NOMO-1 (cell line): ENCODE measurements around the gene DHFR2.
"Not testable (repeated sequence)": the region's sequence is repeated elsewhere in the genome, so short reads cannot be mapped to it uniquely, and the experiment has no call there.

ENCODE experiments used
- DNase-seq, 2 experiments: peaks; one replicate each; lab custom pipeline; 2025; ENCODE audit not compliant: unreplicated experiment in 2 of 2; lab: John Stamatoyannopoulos, UW

The DHFR2 gene

DNA sequence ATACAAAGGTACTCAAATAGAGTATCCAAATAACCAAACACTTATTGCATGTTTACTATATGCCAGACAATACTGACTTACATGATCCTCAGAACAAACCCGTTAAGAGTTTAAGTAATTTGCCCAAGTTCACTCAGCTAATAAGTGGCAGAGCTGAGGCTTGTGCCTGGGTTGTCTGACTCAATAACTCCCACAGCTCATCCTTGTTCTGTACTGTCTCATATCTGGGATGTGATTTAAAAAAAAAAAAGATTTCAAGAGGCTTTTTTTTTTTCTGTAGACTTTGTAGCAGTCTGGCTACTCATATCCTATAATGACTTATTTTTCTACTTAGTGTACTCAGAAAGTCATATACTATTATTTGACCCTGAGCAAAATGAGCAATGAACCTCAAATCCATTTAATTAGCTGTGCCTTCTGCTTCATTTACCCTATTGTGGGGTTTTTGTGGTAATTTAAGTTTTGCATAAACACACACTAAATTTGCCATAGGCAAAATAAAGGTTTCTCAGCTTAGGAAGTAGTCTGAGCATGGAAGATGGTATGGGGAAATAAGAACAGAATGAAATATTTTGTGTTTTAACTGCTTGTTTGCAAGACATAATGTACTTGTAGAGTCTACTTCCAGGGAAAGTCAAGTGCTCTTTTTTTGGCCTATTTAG is 3.2 kb upstream of the DHFR2 start:
- DNase-seq: no peak

DNA sequence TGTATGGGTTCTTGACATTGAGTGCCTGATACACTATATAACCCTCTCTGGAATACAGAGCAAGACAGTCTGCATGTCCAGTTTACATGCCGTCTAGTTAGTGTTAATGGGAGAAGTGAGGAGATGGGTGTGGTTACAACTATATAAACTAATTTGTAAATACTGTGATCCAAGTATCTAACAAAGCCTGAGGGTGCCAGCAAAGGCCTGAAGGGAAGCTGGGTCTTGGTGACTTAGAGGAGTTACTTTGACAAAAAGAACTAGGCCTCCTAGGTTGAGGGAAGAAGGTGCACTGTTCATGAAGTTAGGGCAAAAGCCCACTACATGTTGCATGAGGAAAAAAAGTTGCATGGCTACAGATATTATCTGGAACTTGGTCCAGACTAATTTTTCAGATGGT is 2.4 kb upstream of the DHFR2 start:
- no peak for DNase-seq

- peak in 1 of 2 experiments; percentile 19 for DNase-seq
Measured at GRCh38 chr3:94064243-94064860, 1.6 kb upstream of the DHFR2 start.

DNA sequence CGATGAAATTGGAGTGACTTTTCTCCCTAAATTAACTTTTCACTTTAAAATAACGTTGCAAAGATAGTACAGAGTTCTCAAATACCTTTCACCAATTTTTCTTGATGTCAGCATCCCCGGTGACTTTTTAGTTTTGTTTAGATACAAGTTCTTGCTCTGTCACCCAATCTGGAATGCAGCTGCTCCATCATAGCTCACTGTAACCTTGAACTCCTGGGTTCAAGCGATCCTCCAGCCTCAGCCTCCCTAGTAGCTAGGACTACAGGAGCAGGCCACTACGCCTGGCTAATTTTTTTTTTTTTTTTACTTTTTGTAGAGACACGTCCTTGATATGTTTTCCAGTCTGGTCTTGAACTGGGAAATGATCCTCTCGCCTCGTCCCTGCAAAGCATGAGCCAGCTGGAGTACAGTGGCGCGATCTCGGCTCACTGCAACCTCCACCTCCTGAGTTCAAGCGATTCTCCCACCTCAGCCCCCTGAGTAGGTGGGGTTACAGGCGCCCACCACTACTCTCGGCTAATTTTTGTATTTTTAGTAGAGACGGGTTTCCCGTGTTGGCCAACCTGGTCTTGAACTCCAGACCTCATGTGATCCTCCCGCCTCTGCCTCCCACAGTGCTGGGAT is 892 bp upstream of the DHFR2 start:
- peak in 1 of 2 experiments; percentile 22 for DNase-seq

DNA sequence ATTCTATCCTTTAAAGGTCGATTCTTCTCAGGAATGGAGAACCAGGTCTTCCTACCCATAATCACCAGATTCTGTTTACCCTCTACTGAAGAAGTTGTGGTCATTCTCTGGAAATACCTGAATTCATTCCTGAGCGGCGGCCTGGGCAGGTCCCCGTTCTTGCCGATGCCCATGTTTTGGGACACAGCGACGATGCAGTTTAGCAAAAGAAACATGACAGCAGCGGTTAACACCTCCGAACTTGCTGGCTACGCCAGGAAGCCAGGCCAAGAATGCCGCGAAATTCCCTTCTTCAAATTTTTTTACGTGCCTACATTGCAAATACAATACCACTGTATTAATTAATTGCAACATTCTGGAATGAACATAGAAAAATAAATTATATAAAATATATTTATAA is 1.4 kb downstream of the DHFR2 start:
- DNase-seq: no peak

GRCh38 chr3:94050546-94050945 is 12.2 kb downstream of the DHFR2 start:
- DNase-seq: no peak

GRCh38 chr3:94049267-94049666 is 13.4 kb downstream of the DHFR2 start:
- no peak for DNase-seq

DNA sequence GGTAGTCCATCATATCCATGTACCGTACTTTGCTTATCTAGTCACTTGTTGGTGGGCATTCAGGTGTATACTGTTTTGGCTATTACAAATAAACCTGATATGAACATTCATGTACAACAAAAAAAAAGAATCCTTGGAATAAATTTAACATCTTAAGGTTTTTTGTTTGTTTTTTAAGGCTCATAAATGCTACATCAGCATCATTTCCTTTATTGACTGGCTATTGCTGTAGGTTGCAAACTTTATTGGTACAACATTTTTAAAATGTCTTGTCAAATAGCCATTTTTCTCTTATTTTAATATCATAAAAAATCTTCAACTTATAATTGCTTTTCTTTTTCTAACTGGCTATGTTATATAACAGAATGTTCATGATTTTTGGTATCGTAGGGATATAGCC is 16.2 kb downstream of the DHFR2 start:
- no peak for DNase-seq

DNA sequence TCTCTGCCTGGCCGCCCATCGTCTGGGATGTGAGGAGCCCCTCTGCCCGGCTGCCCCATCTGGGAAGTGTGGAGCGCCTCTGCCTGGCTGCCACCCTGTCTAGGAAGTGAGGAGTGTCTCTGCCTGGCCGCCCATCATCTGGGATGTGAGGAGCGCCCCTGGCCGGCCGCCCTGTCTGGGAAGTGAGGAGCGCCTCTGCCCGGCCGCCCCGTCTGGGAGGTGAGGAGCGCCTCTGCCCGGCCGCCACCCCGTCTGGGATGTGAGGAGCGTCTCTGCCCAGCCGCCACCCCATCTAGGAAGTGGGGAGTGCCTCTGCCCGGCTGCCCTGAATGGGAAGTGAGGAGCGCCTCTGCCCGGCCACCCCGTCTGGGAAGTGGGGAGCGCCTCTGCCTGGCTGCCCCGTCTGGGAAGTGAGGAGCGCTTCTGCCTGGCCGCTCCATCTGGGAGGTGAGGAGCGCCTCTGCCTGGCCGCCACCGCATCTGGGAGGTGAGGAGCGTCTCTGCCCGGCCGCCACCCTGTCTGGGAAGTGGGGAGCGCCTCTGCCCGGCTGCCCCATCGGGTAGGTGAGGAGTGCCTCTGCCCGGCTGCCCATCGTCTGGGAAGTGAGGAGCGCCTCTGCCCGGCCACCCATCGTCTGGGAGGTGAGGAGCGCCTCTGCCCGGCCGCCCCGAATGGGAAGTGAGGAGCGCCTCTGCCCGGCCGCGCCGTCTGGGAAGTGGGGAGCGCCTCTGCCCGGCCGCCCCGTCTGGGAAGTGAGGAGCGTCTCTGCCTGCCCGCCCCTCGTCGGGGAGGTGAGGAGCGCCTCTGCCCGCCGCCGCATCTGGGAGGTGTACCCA is 18.4 kb downstream of the DHFR2 start:
- DNase-seq: not testable (repeated sequence)

- DNase-seq: no peak
Measured at GRCh38 chr3:94043285-94043684, 19.4 kb downstream of the DHFR2 start.

DNA sequence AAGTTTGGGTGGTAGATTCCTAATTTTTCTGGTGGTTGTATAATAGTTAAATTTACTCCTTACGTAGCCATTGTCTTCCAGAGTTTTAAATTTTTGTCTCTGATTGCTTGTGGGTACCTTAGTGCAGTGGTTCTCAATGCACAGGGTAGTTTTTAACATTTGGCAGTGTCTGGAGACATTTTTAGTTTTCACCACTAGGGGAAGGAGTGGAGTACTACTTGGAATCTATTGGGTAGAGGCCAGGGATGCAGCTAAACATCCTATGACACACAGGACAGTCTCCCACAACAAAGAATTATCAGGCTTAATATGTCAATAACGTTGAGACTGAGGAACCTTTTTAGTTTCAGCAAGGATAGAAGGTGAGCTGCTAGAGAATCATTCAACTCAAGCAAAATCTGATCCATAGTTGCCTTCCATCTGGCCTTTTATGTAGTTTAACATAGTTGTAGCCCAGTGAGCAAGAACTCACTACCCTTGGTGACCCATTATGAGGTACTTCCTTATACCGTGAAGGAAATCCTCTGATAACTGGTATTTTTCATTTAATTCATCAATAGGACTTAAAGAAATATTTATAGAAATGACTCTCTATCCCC is 25.7 kb downstream of the DHFR2 start:
- no peak for DNase-seq

- DNase-seq: no peak
Measured at GRCh38 chr3:94028093-94028837, 34.5 kb downstream of the DHFR2 start, which contains the start of gene STX19. Gene STX19, minus strand, starts transcription at chr3:94028597. Its CDS starts 13,328 bp downstream, at chr3:94015269.

DNA sequence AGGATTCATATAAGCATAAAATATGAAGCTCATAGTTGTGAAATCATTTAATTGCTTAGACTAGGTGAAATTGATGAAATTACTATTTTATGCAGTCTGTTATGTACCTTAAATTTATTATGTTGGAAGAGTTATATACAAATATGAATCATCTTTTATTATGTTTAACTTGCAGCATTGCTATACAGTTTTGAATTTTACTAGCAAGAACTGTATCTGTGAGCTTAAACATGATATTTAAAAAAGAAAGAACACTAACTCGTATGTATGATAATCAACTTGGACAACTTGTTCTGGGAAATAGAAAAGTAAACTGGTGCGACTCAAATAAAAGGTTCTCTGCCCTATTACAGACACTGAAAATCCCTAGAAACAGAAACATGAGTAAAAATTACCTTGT is 36.1 kb downstream of the DHFR2 start:
- no peak for DNase-seq

- DNase-seq: no peak
Measured at GRCh38 chr3:94024385-94024784, 38.3 kb downstream of the DHFR2 start.

GRCh38 chr3:94020293-94020692 is 42.4 kb downstream of the DHFR2 start:
- DNase-seq: no peak

DNA sequence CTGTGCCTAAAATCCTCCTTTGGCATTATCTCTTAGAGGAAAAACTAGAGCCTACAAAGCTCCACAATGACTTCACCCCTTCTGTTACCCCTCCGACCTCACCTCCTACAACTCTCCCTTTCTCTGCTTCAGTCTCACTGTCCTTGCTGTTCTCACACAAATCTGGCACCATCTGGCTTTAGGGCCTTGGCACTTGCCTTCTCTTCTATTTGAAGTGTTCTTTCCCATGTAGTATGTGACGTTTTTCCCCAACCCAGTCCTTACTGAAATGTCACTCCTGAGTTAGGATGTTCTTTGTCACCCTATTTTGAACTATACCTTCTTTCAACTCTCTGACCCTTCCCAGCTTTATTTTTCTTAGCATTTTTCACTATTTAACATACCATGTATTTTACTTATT is 43.1 kb downstream of the DHFR2 start:
- DNase-seq: no peak

DNA sequence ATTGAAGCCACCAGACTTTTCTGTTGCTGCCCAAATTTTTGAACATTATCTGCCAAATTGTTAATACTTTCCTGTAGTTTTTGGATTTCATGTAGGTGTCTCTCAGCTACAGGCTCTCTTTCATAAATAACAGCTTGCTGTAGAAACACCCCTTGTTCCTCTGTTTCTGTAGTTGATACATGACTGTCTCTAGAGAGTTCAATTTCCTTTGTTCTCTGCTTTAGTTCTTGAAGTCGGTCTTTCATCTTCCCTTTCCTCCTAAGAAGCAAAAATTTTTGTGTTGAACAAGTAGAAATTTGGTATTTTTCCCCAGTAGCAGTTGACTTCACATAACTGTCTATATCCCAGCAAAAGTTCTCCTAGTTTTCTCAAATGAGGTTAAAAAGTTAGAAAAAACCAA is 47.7 kb downstream of the DHFR2 start:
- no peak for DNase-seq

GRCh38 chr3:94012185-94012584 is 50.5 kb downstream of the DHFR2 start:
- no peak for DNase-seq

DNA sequence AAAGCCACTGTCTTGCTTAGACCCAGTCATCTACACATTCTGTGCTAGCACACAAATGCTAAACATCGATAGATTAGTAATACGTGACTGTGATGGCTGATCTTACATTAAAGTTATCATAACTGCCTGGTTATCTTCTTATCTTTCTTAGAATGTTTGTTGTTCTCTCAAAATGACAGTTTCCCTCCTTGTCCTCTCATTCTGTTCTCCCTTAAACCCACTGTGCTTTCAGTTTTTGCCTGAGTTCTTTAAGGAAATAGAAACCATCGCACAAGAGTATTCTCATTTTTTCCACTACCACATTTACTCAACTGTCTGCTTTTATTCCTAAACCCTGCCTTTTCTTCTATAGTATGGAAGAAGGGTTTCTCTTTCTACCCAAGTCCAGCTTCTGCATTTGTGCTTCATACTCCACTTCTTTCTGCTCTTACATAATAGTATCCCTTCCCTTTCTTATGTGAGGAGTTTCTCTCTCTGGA is 51.4 kb downstream of the DHFR2 start:
- DNase-seq: peak in 1 of 2 experiments; percentile 8

- DNase-seq: no peak
Measured at GRCh38 chr3:94009608-94010007, 53.1 kb downstream of the DHFR2 start.
